ENCODE results near the gene KAT8.
"Not testable (repeated sequence)": the region's sequence is repeated elsewhere in the genome, so short reads cannot be mapped to it uniquely, and the experiment has no call there.

KAT8 gene

GRCh38 chr16:31148281-31148728 lies 30.8 kb downstream of the KAT8 start:
- DNase-seq (ENCODE audit: low read depth, low spot score), result no peak

- no peak for DNase-seq (ENCODE audit: low read depth, low spot score)
Observed at GRCh38 chr16:31148896-31149295, 31.4 kb downstream of the KAT8 start.

- DNase-seq (ENCODE audit: low read depth, low spot score), result no peak
Observed at GRCh38 chr16:31149332-31149731, 31.9 kb downstream of the KAT8 start.

- DNase-seq (ENCODE audit: low read depth, low spot score), result no peak
Observed at GRCh38 chr16:31149894-31150890, 32.7 kb downstream of the KAT8 start, which contains the start of gene PRSS36. Gene PRSS36, minus strand, starts transcription at chr16:31150066. Its CDS starts 31 bp downstream, at chr16:31150035.

- DNase-seq (ENCODE audit: low read depth, low spot score), result not testable (repeated sequence)
Observed at GRCh38 chr16:31150976-31151375, 33.5 kb downstream of the KAT8 start.

DNA sequence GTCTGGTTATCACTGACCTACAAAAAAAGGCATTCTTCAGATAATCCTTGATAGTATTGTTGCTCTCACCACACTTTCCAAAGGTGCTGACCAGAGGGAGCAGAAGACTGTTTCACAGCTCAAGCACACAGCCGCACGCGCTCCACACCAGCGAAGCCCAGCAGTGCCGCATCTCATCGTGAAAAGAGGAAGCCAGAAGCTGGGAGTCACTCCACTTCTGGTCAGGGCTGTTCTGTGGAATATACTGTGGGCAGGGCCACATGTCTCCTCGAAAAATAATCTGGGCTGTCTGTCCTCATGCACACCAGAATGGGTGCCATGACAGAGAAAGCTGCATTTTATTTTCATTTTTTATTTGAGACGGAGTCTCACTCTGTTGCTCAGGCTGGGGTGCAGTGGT lies 39.7 kb downstream of the KAT8 start:
- DNase-seq (ENCODE audit: low read depth, low spot score), result no peak

DNA sequence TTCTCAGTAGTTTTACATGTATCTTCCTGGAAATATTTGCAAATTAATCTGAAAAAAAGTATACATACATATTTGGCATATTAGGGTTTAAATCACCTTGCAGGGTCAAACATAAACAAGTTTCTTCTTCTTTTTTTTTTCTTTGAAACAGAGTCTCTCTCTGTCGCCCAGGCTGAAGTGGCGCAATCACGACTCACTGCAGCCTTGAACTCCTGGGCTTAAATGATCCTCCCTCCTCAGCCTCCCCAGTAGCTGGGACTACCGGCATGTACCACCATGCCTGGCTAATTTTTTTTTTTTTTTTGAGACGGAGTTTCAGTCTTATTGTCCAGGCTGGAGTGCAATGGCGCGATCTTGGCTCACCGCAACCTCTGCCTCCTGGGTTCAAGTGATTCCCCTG lies 49.9 kb downstream of the KAT8 start:
- no peak for DNase-seq (ENCODE audit: low read depth, low spot score)

- no peak for DNase-seq (ENCODE audit: low read depth, low spot score)
Observed at GRCh38 chr16:31168848-31169247, 51.4 kb downstream of the KAT8 start.

GRCh38 chr16:31170048-31170447 lies 52.6 kb downstream of the KAT8 start:
- not testable (repeated sequence) for DNase-seq (ENCODE audit: low read depth, low spot score)

DNA sequence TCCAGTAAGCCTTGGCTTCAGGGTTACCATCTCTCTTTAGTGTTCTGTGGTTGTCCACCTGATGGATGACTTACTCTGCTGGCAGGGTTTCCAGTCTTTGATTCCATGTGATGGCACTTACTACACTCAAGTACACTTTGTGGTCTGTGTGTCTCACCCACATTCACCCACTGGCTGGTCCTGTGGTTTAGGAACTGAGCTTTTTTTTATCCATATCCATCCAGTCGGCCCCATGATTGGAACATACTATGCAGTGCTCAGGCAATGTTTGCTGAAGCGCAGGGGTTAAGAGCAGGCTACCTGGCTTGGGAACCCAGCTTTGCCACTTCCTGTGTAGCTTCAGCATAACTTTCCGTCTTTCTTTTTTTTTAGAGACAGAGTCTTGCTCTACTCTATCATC lies 59.7 kb downstream of the KAT8 start:
- no peak for DNase-seq (ENCODE audit: low read depth, low spot score)

- DNase-seq (ENCODE audit: low read depth, low spot score), result no peak
Observed at GRCh38 chr16:31179219-31179746, 61.8 kb downstream of the KAT8 start.

DNA sequence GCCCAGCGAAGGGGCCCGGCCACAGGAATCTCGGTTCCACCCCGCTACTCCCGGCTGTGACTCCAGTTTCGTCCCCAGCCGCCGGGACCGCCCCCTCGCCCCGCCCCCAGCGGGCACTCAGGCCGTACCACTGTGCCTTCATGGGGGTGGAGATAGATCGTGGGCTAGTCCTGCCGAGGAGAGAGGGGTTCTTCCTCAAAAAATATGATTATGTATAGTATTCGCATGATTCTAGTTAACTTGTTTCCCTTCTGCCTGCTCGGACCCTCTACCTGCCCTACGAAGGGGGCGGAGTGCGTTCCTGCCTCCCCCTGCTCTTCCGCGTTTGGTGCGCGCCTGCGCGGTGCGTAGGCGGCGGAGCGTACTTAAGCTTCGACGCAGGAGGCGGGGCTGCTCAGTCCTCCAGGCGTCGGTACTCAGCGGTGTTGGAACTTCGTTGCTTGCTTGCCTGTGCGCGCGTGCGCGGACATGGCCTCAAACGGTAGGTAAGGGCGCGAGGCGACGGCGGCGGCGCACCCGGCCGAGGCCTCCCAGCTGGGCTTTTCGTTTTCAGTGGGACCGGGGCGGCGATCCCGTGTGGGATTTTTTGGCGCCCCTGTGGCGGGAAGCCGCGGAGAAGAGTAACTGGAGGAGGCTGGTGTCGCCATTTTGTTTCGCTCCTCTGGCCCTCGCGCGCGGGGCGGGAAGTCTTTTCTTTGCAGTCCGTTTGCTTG lies 62.4 kb downstream of the KAT8 start, which contains the start of gene FUS:
Gene FUS (plus strand): TSS at position 393 of the 713 bp plus-strand sequence. CDS start 76 bp downstream, at position 469.
- peak; percentile 83 for DNase-seq (ENCODE audit: low read depth, low spot score)

All from smooth muscle cell of the brain vasculature (primary cell).